ENCODE results near the gene CDKAL1.
"Not testable (repeated sequence)": the region's sequence is repeated elsewhere in the genome, so short reads cannot be mapped to it uniquely, and the experiment has no call there.

CDKAL1 gene

GRCh38 chr6:20554817-20555216, 20.6 kb downstream of the CDKAL1 start:
- no peak for DNase-seq

- DNase-seq = no peak
These were observed 25.8 kb downstream of the CDKAL1 start for GRCh38 chr6:20559924-20560551.

GRCh38 chr6:20563377-20563776, 29.1 kb downstream of the CDKAL1 start:
- no peak for DNase-seq

GRCh38 chr6:20564269-20564668, 30.0 kb downstream of the CDKAL1 start:
- peak; percentile 34 for DNase-seq

GRCh38 chr6:20564777-20565176, 30.5 kb downstream of the CDKAL1 start:
- DNase-seq = no peak

GRCh38 chr6:20565342-20565741, 31.1 kb downstream of the CDKAL1 start:
- DNase-seq = no peak

GRCh38 chr6:20566109-20566508, 31.9 kb downstream of the CDKAL1 start:
- no peak for DNase-seq

- peak; percentile 17 for DNase-seq
These were observed 34.8 kb downstream of the CDKAL1 start for GRCh38 chr6:20569000-20569610.

- DNase-seq = no peak
These were observed 37.0 kb downstream of the CDKAL1 start for GRCh38 chr6:20571261-20571660.

- no peak for DNase-seq
These were observed 38.0 kb downstream of the CDKAL1 start for GRCh38 chr6:20572288-20572687.

GRCh38 chr6:20572940-20573339, 38.7 kb downstream of the CDKAL1 start:
- DNase-seq = peak; percentile 56

- no peak for DNase-seq
These were observed 40.1 kb downstream of the CDKAL1 start for GRCh38 chr6:20574355-20574754.

GRCh38 chr6:20575125-20575524, 40.9 kb downstream of the CDKAL1 start:
- no peak for DNase-seq

- no peak for DNase-seq
These were observed 41.6 kb downstream of the CDKAL1 start for GRCh38 chr6:20575704-20576451.

GRCh38 chr6:20577173-20577688, 43.0 kb downstream of the CDKAL1 start:
- DNase-seq = no peak

- DNase-seq = no peak
These were observed 46.8 kb downstream of the CDKAL1 start for GRCh38 chr6:20581070-20581469.

GRCh38 chr6:20582586-20583443, 48.6 kb downstream of the CDKAL1 start:
- no peak for DNase-seq

- DNase-seq = no peak
These were observed 49.2 kb downstream of the CDKAL1 start for GRCh38 chr6:20583444-20583800.

- DNase-seq = no peak
These were observed 50.0 kb downstream of the CDKAL1 start for GRCh38 chr6:20584100-20584731.

- DNase-seq = no peak
These were observed 55.0 kb downstream of the CDKAL1 start for GRCh38 chr6:20589266-20589665.

GRCh38 chr6:20590476-20590875, 56.2 kb downstream of the CDKAL1 start:
- DNase-seq = not testable (repeated sequence)

GRCh38 chr6:20594299-20594853, 60.1 kb downstream of the CDKAL1 start:
- not testable (repeated sequence) for DNase-seq

Measured in EL (cell line).